Retina (tissue), 1 donor: ENCODE measurements around the gene AP3B2.
"Not testable (repeated sequence)": the region's sequence is repeated elsewhere in the genome, so short reads cannot be mapped to it uniquely, and the experiment has no call there.

Source experiments
- DNase-seq: peaks from one replicate; pipeline ENCODE4 v3.0.0-alpha.2; 2016

The AP3B2 gene, protein sequence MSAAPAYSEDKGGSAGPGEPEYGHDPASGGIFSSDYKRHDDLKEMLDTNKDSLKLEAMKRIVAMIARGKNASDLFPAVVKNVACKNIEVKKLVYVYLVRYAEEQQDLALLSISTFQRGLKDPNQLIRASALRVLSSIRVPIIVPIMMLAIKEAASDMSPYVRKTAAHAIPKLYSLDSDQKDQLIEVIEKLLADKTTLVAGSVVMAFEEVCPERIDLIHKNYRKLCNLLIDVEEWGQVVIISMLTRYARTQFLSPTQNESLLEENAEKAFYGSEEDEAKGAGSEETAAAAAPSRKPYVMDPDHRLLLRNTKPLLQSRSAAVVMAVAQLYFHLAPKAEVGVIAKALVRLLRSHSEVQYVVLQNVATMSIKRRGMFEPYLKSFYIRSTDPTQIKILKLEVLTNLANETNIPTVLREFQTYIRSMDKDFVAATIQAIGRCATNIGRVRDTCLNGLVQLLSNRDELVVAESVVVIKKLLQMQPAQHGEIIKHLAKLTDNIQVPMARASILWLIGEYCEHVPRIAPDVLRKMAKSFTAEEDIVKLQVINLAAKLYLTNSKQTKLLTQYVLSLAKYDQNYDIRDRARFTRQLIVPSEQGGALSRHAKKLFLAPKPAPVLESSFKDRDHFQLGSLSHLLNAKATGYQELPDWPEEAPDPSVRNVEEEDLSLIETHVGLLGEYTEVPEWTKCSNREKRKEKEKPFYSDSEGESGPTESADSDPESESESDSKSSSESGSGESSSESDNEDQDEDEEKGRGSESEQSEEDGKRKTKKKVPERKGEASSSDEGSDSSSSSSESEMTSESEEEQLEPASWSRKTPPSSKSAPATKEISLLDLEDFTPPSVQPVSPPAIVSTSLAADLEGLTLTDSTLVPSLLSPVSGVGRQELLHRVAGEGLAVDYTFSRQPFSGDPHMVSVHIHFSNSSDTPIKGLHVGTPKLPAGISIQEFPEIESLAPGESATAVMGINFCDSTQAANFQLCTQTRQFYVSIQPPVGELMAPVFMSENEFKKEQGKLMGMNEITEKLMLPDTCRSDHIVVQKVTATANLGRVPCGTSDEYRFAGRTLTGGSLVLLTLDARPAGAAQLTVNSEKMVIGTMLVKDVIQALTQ

DNA sequence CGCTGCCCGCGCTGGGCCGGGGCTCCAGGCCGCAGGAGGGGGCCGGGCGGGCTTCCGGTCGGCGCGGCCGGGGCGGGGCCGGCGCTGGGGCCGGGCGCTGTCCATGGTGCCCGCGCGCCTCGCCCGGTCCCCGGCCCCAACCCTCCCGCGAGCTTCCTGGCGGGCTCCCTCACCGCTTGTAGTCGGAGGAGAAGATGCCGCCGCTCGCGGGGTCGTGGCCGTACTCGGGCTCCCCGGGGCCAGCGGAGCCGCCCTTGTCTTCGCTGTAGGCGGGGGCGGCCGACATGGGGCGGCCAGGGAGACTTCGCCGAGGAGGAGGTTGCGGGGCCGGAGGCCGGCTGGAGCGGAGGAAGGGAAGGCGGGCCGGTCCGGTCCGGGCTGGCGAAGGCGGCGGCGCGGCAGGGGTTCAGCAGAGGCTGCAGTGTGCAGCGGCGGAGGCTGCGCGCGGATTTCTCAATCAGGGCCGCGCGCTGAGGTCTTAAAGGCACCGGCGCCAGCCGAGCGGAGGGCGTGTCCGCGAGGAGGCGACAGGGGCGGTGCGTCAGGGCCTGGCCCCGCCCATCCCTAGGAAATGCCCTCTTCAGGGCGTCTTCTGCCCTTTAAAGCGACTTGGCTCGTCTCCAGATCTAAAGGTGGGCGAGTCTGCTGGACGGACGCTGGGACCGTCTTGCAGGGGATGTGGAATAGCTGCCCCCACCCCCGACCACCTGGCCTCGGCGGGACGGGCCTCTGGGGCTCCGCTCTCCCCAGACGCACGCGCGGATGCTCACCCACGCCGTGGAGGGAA is at the start of gene AP3B2:
Gene AP3B2, minus strand, starts transcription at position 455 of the 787 bp plus-strand sequence. Its CDS starts 169 bp downstream, at position 286.
- DNase-seq, result peak; percentile 94

DNA sequence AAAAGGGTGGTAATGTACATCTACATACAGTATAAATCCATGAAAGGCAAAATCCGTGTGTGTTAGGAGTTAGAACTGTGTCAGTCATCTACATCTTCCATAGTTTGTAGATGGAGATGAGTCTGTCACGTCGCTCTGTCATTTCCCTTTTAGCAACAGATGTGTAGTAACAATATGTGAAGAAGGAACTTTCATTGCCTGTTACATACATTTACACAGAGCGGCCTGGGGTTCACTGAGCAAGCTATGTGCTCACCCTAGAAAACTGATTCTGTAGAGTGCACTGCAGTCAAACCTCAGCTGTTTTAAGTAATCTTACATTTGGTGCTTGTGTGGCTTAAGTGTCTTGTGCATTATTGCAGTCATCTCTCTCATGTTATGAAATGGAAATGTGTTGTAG is 41.6 kb upstream of the AP3B2 start:
- DNase-seq, result no peak

DNA sequence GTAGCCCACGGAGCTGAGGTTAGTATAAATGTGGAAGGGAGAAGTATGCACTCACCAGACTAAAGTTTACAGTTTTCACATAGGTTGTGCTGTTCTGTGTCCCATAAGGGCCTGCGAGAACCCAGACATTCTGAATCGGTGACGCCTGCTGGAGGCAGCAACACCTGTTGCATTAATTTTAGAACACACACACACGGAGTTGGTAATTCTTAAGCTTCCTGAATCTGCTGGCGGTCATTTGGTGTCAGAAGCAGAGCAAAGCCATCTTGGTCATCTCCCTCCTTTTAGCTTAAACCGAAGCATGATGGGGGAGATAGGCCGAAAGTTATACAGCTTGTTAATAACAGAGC is 41.1 kb upstream of the AP3B2 start:
- no peak for DNase-seq

DNA sequence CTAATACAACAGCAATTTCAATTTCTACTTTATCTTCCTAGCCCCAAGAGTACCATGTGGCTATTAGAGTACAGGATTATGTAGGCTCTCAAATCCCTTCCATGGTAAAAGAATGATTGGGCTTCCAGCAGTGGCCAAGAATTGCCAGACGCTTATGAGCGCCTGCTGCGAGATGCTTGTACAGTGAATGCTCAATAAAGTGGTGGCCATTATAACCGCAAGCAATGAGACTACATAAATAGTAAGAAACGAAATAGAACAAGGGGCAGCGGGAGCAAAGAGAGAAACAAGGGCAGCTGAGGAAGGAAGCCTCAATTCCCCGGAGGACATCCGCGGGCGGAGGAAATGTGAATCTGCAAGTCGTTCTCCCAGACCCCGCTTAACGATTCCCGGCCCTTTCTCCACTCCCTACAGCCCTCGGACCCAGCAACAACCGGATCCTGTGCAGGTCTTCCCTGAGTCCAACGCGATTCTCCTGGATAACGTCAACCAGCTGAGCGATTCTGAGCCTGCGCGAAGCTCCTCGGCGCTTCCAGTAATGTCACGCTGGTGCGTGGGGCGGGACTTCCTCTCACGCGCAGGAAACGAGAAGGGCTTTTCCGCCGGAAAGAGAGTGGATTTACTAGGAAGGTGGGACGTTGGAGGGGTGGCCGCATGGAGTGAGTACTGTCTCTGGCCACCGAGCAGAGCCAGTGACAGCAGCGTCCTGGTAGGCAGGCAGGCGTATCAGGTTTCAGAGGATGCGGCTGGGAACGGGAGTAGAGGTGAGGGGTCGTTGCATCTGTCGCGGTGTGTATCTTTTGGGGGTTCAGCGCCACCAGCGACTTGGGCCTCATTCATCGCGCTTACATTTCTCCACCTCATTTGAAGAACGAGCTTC is 40.5 kb upstream of the AP3B2 start:
- peak; percentile 92 for DNase-seq

DNA sequence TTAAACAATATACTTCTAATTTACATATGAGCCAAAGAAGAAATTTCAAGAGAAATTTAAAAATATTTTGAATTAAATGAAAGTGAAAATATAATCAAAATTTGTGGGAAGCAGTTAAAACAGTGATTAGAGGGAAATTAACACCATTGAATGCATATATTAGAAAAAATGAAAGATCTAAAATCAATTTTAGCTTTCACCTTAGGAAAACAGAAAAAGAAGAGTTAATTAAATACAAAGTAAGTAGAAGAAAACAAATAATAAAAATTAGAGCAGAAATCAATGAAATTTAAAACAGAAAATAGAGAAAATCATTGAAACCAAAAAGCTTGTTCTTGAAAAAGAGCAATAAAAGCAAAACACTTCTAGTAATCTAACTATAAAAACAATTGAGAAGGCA is 38.6 kb upstream of the AP3B2 start:
- DNase-seq, result no peak

DNA sequence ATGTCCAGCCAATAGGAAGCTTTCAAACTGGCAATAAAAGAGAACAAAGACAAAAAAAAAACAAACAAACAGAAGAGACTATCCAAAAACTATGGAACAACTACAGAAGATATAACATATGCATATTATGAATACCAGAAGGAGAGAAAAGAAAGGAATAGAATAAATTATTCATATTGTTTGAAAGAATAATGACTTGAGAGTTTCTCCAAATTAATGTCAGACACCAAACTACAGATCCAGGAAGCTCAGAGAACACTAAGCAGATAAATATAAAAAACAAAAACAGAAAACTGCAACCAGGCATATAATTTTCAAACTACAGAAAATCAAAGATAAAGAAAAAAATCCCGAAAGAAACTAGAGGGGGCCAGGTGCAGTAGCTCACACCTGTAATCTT is 34.1 kb upstream of the AP3B2 start:
- DNase-seq, result no peak

DNA sequence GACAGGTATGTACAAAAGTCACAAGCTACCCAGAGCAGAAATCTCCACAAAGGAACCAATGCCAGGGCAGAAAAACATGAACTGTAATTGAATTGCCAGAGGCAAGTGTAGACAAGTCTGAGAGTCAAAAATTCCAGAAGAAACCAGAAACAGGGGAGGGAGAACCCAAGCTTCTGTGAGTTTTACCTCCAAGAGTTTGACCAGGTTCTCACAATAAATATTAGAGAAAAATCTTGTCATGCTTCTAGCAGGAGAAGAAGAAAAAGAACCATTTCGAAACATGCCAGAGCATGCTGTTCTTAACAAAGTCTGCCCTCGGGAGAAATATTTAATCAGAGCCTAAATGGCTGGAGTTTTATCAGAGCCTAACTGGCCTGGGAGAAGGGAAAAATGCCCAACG is 32.5 kb upstream of the AP3B2 start:
- DNase-seq, result no peak

DNA sequence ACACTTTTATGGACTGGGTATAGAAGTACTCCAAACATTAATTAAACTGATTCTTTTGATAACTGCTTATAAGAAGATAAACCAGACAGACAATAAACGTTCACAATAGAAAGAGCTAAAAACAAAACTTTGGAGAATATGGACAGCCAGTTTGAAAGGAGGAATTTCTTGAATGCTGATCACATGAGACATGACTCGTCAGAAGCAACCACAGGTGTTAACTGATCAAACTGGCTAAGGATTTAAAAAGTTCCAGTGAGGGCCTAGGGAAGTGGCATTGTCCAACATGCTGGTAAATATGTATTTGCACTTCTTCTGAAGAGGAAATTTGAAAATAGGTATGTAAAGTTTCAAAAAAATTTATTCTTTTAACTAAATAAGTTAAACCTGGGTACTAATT is 29.4 kb upstream of the AP3B2 start:
- DNase-seq, result no peak

DNA sequence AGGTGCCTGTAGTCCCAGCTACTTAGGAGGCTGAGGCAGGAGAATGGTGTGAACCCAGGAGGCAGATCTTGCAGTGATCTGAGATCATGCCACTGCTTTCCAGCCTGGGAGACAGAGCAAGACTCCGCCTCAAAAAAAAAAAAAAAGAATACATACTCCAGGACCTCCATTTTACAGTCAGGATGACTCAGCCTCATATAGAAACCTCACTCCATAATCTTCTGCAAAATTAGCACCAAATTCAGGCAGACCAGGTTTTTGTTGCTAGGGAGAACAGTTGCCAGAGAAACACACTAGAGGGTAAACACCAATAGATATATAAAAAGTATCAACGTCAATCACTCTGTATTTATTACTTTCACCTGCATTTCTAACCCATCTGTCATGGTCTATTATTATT is 28.3 kb upstream of the AP3B2 start:
- no peak for DNase-seq

DNA sequence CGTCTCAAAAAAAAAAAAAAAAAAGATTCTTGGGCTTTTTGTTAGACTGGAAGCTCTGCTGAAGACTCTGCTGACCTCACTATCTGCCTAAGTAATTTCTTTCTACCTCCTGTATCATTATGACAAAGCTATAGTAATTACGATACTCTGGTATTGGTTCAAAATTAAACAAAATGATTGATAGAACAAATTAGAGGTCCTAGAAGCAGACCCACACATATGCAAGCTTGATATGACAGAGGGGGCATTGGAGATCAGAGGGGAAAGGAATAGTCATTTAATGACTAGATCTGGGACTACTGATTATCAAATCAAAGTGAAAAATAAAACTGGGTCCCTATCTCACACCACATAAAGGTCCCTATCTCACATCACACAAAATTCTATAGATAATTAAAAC is 21.9 kb upstream of the AP3B2 start:
- DNase-seq, result no peak

DNA sequence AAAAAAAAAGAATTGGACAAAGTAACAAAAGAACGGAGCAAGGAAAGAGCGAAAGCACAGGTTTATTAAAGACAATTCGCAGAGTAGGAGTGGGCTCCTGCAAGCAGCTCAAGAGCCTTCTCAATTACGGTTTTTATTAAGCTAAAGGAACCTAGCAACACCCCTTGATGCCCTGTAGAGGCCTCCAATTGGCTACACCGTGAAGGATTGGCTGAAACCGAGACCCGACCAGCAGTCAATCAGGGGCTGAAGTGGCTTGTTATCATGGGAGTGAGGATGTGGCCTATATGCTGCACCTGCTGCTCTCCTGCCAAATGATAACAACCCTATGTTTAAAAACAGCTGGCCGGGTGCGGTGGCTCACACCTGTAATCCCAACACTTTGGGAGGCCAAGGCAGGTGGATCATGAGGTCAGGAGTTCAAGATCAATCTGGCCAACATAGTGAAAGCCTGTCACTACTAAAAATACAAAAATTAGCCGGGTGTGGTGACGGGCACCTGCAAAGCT is 20.4 kb upstream of the AP3B2 start:
- DNase-seq, result no peak

DNA sequence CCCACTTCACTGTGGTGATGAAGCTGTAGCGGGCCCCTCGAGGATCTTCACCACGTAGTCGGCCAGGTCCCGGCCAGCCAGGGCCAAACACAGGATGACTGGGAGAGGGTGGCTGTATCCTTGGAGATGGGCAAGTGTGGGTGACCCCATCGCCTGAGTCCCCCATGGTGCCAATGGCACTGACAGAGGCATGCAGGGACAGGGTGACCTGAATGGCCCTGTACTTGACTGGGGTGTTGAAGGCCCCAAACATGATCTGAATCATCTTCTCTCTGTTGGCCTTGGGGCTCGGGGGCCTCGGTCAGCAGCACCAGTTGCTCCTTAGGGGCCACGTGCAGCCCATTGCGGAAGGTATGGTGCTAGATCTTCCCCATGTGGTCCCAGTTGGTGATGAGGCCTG is 17.1 kb upstream of the AP3B2 start:
- DNase-seq, result no peak

DNA sequence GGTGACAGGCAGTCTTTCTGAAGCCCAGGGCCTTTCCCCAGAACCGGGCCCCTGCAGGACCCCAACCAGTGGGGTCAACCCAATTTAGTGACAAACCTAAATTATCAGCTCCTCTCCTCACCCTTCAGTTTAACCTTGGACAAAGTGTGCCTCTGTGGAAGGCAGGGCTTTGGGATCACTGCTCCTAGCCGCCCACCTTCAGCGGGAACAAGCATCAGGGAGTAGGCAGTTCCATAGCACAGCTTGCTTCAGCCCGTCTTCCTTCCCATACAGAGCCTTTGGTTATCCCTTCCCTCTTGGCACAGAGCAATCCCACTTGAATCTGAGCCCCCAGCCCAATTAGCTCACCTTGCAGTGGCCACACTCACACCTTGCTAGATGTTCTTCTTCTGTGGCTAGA is 5.3 kb upstream of the AP3B2 start:
- no peak for DNase-seq

DNA sequence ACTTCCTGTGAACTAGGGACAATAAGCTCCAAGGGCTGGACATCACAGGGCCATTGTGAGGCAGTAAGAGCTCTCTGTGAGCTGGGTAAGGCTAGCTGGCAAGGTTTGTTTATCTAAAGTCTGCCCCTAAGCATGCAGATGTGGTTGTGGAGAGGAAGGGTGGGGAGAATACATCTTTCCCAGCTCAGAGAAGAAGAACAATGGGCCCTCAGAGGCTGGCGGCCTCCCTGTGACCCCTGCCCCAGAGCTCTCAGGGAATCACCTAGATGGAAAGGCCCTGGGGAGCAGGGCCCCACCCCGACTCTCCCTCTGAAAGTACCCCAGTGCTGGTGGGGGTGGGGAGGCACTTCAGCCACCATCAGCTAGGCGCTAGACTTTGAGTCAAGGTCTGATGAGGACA is 4.3 kb upstream of the AP3B2 start:
- no peak for DNase-seq

DNA sequence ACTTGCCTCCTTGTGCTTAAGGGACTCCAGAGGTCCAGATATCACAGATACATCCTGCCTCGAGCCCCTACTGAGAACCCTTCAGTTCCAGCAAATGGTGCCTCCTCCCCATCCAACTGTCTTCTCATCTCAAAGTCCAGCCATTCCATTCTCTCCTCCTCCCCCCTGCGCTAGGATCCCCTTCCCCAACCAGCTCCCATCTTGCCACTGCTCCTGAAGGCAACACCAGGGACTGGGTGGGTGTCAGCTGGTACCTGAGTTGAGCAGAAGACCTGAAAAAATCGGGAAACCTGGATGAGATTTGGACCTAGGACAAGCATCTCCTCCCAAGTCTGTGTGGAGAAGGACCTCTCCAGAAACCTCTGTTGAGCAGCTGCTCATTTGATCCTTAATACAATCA is 2.4 kb upstream of the AP3B2 start:
- no peak for DNase-seq

DNA sequence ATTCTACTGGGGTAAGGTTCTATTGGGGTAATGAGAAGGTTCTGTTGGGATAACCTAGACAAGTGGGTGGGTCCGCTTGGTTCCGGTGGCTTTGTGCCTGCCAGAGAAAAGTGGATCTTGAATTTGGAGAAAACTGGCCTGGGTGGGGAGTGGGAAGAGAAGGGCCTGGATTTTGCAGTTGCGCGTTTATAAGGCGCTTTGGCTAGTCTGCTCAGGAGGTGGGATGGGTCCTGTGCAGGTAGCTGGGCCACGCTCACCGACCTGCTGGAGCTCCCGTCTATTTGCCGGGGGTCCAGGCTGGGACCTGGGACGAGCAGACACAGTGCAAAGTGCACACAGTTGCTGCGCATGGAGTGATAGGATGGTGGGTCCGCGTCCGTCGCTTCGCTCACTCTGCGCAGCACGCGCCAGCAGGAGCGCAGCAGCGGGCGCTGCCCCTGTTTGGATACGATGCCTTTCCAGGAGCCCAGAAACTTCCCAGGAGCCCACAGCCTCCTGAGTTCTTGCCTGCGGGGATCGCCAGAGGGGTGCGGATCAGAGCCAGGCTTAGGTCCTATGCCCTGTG is 1.3 kb upstream of the AP3B2 start:
- DNase-seq, result no peak

DNA sequence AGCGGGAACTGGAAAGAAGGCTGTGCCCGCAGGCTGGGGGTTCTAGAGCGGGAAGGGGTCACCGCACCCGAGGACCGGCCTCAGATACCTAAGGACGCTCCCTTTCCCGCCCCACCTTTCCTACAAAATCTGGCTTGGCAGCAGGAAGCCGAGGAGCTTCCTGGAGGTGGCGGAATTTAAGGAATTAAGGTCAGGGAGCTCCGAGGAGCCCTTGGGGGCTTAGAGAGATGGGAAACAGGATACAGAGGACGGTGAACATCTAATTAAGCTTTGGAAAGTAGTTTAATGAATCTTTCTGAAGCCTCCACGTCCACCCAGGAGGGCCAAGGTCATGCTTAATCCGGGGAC is 507 bp upstream of the AP3B2 start:
- no peak for DNase-seq

DNA sequence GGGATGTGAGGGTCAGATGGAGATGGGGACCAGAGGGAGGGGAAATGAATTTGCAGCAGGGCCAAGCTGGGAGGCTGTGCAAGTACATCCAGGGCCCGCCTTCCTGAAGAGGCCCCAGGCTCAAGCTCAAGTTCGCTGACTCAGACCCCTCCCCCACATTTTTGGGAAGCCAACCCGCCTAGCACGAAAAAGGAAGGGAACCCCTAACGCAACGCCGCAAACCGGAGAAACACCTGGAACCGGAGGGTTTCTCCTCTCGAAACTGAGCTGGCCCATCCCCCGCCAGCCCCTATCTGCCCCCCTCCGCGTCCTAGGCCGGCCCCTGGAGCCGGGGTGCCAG is 624 bp downstream of the AP3B2 start:
- peak; percentile 53 for DNase-seq

DNA sequence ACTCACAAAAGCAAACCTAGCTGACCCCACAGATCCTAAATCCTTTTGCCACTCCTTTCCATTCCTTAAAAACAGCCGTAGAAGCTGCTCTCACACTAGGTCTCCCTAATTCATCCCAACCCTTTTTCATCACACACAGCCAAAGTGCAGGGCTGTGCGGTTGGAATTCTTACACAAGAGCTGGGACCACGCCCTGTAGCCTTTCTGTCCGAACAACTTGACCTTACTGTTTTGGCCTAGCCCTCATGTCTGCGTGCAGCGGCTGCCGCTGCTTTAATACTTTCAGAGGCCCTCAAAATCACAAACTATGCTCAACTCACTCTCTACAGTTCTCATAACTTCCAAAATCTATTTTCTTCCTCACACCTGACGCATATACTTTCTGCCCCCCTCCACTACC is 3.8 kb downstream of the AP3B2 start:
- not testable (repeated sequence) for DNase-seq

DNA sequence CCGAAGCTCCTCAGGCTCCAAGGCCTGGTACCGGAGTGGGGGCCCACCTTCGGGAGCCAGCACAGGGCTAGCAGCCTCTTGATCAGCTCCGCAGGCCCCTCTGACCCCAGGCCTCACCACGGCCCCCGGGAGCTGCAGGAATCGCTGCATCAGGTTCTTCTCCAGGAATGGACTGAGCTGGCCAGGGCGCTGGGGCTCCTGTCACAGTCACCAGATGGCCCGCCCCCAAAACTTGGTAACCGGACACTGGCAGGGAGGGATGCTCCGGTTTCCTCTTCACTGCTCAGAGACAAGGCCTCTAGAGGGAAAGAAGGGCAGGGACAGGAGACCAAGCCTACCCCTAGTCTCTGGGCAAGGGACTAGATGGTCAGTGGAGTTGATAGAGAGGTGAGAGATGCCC is 9.9 kb downstream of the AP3B2 start:
- DNase-seq, result peak; percentile 33

DNA sequence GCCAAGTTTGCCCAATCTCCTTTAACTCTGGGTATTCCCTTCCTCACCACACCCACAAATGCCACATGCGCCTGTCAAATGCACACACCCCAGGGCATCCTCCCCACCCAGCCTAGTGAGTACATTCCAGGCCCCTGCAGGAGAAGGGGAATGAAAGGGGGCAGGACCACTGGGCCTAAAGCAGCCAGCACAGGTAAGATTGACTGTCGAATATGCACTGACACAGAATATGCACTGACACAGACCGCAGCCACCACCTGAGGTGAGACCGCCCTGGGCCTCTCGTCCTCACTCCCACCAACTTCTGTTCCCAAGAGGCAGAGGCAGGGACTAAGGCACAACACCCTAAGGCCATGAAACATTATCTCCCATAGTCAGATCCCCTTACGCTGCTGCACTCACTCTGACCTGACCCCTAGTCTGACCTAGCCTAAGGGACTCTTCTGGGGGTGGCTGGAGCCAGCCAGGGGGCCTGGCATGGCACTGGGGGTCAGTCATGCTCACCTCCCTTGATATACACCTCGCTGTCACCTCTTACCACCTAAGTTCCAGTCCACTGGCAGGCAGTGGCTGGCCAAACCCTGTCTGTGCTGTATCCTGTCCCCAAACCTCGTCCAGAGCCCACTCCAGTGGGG is 10.8 kb downstream of the AP3B2 start:
- no peak for DNase-seq
